GM21381 (cell line): ENCODE data around the gene PATL2.
"Not testable (repeated sequence)": the region's sequence is repeated elsewhere in the genome, so short reads cannot be mapped to it uniquely, and the experiment has no call there.

Experiments
- ATAC-seq: cut with Tn5 transposase; IDR thresholded peaks from one replicate; pipeline ENCODE4 v1.9.1; 2021; ENCODE audit warnings: mild to moderate bottlenecking, moderate library complexity; ENCODE audit not compliant: unreplicated experiment

The PATL2 gene

GRCh38 chr15:44720000-44720435, 8.9 kb upstream of the PATL2 start:
- not testable (repeated sequence) for ATAC-seq

- peak; percentile 46 for ATAC-seq
Observed at GRCh38 chr15:44719293-44719999, 8.3 kb upstream of the PATL2 start.

GRCh38 chr15:44718927-44719292, 7.8 kb upstream of the PATL2 start:
- ATAC-seq = no peak

- no peak for ATAC-seq
Observed at GRCh38 chr15:44718180-44718926, 7.2 kb upstream of the PATL2 start.

- no peak for ATAC-seq
Observed at GRCh38 chr15:44716983-44717602, 6.0 kb upstream of the PATL2 start.

GRCh38 chr15:44715797-44716334, 4.7 kb upstream of the PATL2 start:
- no peak for ATAC-seq

- no peak for ATAC-seq
Observed at GRCh38 chr15:44715142-44715796, 4.1 kb upstream of the PATL2 start.

- no peak for ATAC-seq
Observed at GRCh38 chr15:44713006-44713966, 2.2 kb upstream of the PATL2 start.

GRCh38 chr15:44712346-44713005, 1.4 kb upstream of the PATL2 start:
- no peak for ATAC-seq

- peak; percentile 5 for ATAC-seq
Observed at GRCh38 chr15:44711743-44712345, 721 bp upstream of the PATL2 start.

GRCh38 chr15:44710236-44711095, 657 bp downstream of the PATL2 start:
- no peak for ATAC-seq

GRCh38 chr15:44706946-44707636, 4.0 kb downstream of the PATL2 start:
- ATAC-seq = no peak

GRCh38 chr15:44706401-44706800, 4.7 kb downstream of the PATL2 start:
- ATAC-seq = no peak

GRCh38 chr15:44705986-44706385, 5.1 kb downstream of the PATL2 start:
- no peak for ATAC-seq

- not testable (repeated sequence) for ATAC-seq
Observed at GRCh38 chr15:44700676-44701075, 10.4 kb downstream of the PATL2 start.

- no peak for ATAC-seq
Observed at GRCh38 chr15:44698641-44699040, 12.5 kb downstream of the PATL2 start.

GRCh38 chr15:44697014-44697413, 14.1 kb downstream of the PATL2 start:
- no peak for ATAC-seq

- ATAC-seq = no peak
Observed at GRCh38 chr15:44695294-44695693, 15.8 kb downstream of the PATL2 start.
